HFF-Myc (cell line): Measurements from ENCODE around the gene HSP90AA1.

ENCODE experiments used
- DNase-seq: peaks from one replicate; pipeline ENCODE4 v3.0.0-alpha.2; 2011; ENCODE audit warnings: low read depth; ENCODE audit errors: extremely low read depth
- H3K4me3 ChIP-seq: replicated peaks from 2 replicates; pipeline ENCODE4 v1.5.1; 2011; ENCODE audit warnings: low read depth, mild to moderate bottlenecking, control low read depth, low read length
- TF ChIP-seq, protein P1 (sequence below): IDR thresholded peaks from 2 replicates; pipeline ENCODE4 v1.5.1; 2012; ENCODE audit warnings: mild to moderate bottlenecking, low read depth, low read length, control low read depth; ENCODE audit errors: missing control alignments

The HSP90AA1 gene

GRCh38 chr14:102055181-102055901, 31.5 kb downstream of the HSP90AA1 start:
- no peak for DNase-seq
- TF ChIP-seq, protein P1, sequence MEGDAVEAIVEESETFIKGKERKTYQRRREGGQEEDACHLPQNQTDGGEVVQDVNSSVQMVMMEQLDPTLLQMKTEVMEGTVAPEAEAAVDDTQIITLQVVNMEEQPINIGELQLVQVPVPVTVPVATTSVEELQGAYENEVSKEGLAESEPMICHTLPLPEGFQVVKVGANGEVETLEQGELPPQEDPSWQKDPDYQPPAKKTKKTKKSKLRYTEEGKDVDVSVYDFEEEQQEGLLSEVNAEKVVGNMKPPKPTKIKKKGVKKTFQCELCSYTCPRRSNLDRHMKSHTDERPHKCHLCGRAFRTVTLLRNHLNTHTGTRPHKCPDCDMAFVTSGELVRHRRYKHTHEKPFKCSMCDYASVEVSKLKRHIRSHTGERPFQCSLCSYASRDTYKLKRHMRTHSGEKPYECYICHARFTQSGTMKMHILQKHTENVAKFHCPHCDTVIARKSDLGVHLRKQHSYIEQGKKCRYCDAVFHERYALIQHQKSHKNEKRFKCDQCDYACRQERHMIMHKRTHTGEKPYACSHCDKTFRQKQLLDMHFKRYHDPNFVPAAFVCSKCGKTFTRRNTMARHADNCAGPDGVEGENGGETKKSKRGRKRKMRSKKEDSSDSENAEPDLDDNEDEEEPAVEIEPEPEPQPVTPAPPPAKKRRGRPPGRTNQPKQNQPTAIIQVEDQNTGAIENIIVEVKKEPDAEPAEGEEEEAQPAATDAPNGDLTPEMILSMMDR: no peak

GRCh38 chr14:102052522-102052921, 34.3 kb downstream of the HSP90AA1 start:
- no peak for DNase-seq
- TF ChIP-seq, protein P1: no peak
- H3K4me3 ChIP-seq: no peak overlapping the region

More at GRCh38 chr14:102055181-102055901, 31.5 kb downstream of the HSP90AA1 start:
- H3K4me3 ChIP-seq: no peak overlapping the region

- no peak overlapping the region for H3K4me3 ChIP-seq
- no peak for DNase-seq
- TF ChIP-seq, protein P1: no peak
These were observed 36.2 kb downstream of the HSP90AA1 start for GRCh38 chr14:102050625-102051024.

DNA sequence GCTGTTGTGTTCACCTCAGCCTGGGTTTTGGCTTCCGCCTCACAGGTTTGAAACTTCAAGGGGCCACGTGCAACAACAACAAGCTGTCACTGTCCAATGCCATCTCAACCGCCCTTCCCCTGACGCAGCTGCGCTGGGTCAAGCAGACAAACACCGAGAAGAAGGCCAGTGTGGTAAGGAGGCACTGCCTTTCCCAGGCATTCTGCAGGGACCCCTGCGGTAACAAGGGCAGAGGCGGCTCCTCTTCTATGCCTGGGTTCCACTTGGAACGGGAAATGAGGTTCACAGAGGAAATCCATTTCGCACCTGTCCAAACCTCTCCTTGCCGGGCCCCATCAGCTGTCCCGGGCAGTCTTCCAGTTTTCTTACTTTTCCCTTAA, 36.8 kb downstream of the HSP90AA1 start:
- TF ChIP-seq, protein P1: no peak
- DNase-seq: no peak

DNA sequence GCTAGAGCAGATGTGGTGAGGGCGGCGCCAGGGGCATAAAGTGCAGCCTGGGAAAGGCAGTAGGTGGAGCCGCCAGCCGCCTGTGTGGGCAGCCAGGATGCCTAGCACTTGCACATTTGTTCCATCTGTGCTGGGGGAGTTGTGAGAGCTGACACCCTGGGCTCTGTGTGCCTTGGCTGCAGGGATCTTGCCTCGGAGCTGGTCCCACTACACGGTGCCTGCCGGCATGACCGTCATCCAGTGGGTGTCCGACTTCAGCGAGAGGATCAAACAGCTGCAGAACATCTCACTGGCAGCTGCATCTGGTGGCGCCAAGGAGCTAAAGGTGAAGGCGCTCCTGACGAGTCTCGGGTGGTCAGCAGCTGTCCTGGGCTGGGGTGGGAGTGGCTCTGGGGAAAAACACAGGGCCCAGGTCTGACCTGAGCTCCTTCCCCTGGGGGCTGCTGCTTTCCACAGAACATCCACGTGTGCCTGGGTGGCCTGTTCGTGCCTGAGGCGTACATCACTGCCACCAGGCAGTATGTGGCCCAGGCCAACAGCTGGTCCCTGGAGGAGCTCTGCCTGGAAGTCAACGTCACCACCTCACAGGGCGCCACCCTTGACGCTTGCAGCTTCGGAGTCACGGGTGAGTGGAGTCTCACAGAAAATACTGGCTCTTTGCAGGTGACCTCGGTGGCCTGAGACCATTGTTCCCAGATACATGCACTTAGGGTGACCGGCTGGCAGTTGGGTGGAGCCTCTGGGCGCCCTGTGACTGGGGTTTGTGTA, 37.4 kb downstream of the HSP90AA1 start:
- no peak overlapping the region for H3K4me3 ChIP-seq
- TF ChIP-seq, protein P1: no peak
- no peak for DNase-seq

More for the DNA sequence above, 36.8 kb downstream of the HSP90AA1 start:
- no peak overlapping the region for H3K4me3 ChIP-seq

GRCh38 chr14:102047808-102048540, 38.9 kb downstream of the HSP90AA1 start:
- TF ChIP-seq, protein P1: no peak
- no peak overlapping the region for H3K4me3 ChIP-seq
- DNase-seq: no peak
